Measurements from ENCODE around the gene CPSF6. TPM values are rescaled to one million over a fixed set of nuclear protein-coding genes. Genes with fewer than 3 reads are reported as not detected.
"Not testable (repeated sequence)": the region's sequence is repeated elsewhere in the genome, so short reads cannot be mapped to it uniquely, and the experiment has no call there.

CPSF6 gene
- total RNA-seq, 1 donor from 2014 or later = 114 TPM

DNA sequence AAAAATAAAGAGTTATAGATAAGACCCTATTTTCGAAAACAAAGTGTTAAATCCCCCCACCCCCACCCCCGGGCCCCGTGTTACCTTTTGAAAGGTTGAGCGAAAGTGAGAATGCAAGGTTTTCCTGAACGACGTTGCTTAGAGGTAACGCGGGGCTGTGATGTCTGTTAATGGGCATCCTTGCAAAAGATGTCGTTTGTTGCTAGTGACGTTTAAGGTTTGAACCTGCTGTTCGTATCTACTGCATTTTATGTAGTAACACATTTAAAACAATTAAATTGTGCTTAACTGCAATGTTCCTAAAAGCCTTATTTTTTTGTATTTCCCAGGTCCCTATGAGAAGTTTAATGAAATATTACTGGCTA, 1.2 kb downstream of the CPSF6 start:
- Mint-ChIP-seq H3K36me3 (ENCODE audit: low read depth) (peaks cover 14% of the 10 kb centered on the region), H3K27ac (peak overlapping the region; percentile 99), H3K9me3 (no peaks in the 10 kb centered on the region), H3K4me3 (peak overlapping the region; percentile 100), H3K27me3 (ENCODE audit: insufficient read depth) (peaks cover 6% of the 10 kb centered on the region), H3K4me1 (ENCODE audit: low read depth) (peaks cover 52% of the 10 kb centered on the region)
- intact Hi-C loops (cut with micrococcal nuclease) = loop anchor here (1.0 to 5.0 kb wide), 3 partner anchors 120 to 1004 kb away; no protein-coding TSS in a partner anchor
- DNase-seq (ENCODE audit: low spot score) = no peak

DNA sequence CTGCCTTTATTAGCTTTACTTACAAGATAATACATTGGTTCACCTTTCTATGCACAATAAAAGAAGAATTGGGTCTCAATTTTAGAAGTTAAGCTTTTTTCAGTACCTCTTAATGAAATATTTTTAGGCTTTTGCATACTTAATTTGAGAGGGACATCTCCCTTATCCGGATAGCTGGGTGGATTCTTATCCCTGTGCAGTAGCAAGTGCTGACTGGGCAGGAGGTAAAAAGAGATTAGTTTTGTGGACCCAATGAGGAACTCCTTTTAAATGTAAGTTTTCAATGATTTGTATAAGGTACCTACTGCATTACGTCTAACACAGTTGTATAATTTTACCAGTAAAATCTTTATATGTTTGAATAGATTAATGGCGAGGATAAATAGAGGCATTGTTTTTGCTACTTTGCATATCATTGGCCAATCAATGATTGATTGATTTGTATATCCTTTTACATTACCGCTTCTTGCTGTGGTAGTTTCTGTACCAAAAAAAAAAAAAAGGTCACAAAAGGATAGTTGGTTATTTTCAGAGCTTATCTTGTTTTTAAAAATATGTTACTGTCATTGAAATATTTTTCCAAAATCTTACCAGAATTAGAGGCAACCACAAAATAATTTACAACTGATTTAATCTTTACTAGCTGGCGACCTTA, 2.2 kb downstream of the CPSF6 start:
- peaks cover 14% of the 10 kb centered on the region for H3K36me3 Mint-ChIP-seq (ENCODE audit: low read depth)
- H3K27ac Mint-ChIP-seq = no peak overlapping the region
- peaks cover 2% of the 10 kb centered on the region for H3K27me3 Mint-ChIP-seq (ENCODE audit: insufficient read depth)
- H3K4me3 Mint-ChIP-seq = peak overlapping the region; percentile 100
- intact Hi-C loops (cut with micrococcal nuclease) = loop anchor here (2.0 to 5.0 kb wide), 2 partner anchors 119 to 409 kb away; no protein-coding TSS in a partner anchor
- peaks cover 61% of the 10 kb centered on the region for H3K4me1 Mint-ChIP-seq (ENCODE audit: low read depth)
- no peak for DNase-seq (ENCODE audit: low spot score)
- H3K9me3 Mint-ChIP-seq = no peaks in the 10 kb centered on the region

DNA sequence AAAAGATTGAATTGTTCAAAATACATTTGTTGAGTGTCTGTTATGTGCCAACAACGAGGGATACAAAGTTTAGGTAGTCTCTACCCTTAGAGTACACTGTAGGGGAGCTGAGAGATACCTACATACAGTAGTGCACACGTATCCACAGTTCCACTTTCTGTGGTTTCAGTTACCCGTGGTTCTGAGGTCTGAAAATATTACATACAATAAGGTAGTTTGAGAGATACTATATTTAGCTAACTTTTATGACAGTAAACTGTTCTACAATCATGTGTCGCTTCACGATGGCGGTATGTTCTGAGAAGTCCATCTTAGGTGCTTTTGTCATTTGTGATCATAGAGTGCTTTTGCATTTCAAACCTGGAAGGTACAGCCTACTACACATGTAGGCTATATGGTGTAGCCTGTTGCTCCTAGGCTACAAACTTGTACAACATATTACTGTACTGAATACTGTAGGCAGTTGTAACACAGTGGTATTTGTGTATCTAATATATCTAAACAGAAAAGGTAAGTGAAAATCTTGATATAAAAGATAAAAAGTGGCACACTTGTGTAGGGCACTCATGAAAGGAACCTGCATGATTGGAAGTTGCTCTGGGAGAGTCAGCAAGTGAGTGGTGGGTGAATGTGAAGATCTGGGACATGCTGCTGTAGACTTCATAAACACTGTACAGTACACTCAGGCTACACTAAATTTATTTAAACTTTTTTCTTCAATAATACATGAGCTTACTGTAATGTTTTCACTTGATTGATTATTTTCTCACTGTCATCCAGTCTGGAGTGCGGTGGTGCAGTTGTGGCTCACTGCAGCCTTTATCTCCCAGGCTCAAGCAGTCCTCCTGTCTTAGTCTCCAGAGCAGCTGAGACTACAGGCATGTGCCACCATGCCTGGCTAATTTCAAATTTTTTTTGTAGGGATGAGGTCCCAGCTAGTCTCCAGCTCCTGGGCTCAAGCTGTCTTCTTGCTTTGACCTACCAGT, 4.0 kb downstream of the CPSF6 start:
- intact Hi-C loops (cut with micrococcal nuclease) = loop anchor here (1.0 to 5.0 kb wide), 2 partner anchors 8 to 411 kb away; no protein-coding TSS in a partner anchor
- Mint-ChIP-seq H3K4me3 (peak overlapping the region; percentile 64), H3K9me3 (no peaks in the 10 kb centered on the region), H3K27me3 (ENCODE audit: insufficient read depth) (peaks cover 2% of the 10 kb centered on the region), H3K36me3 (ENCODE audit: low read depth) (peaks cover 17% of the 10 kb centered on the region), H3K27ac (peak overlapping the region; percentile 47), H3K4me1 (ENCODE audit: low read depth) (peaks cover 77% of the 10 kb centered on the region)
- no peak for DNase-seq (ENCODE audit: low spot score)

DNA sequence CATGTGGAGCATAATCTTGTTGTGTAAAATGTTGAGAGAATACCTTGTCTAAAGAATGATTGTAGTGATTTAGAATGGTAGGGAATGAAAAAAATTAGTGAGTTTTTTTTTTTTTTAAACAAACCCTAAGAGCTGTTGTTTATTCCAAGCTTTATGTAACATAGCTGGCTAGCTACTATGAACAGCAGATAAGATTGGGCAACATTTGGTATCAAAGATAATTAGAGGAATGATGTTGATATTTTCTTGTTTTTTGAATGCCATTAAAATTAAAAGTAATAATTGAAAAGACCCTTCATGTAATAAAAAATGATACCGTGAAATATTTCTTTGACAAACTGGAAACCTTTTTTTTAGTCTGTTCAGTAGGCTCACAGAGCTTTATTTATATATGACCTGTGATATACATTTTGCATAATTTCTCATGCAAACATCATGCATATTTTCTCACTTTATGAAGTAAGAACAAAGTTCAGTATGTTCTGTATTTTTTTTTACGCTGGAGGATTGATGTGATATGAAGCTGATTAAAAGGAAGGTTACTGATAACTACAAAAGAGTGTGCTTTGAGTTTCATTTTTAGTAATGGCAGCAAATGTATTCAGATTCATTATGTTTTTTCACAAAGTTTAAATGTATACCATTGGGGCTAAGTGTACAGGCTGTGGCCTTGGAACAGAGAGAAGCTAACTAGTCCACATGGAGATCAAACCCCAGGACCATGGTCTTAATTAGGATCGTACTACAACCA, 8.1 kb downstream of the CPSF6 start:
- Mint-ChIP-seq H3K36me3 (ENCODE audit: low read depth) (peaks cover 17% of the 10 kb centered on the region), H3K4me3 (no peak overlapping the region), H3K4me1 (ENCODE audit: low read depth) (peaks cover 76% of the 10 kb centered on the region), H3K27ac (no peak overlapping the region), H3K9me3 (no peaks in the 10 kb centered on the region), H3K27me3 (ENCODE audit: insufficient read depth) (no peaks in the 10 kb centered on the region)
- no peak for DNase-seq (ENCODE audit: low spot score)
- intact Hi-C loops (cut with micrococcal nuclease) = no loop called here

DNA sequence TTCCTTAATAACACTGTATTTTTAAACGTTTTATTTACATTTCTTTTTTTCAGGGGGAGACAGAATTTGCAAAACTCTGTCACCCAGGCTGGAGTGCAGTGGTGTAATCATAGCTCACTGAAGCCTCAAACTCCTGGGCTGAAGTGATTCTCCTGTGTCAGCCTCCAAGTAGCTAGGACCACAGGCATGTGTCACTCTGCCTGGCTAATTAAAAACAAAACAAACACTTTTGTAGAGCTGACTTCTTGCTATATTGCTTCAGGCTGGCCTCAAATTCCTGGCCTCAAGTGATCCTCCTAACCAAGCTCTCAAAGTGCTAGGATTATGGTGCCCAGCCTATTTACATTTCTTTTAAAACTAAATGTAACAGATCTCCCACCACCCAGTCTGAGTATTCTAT, 12.7 kb downstream of the CPSF6 start:
- Mint-ChIP-seq H3K27ac (no peak overlapping the region), H3K4me1 (ENCODE audit: low read depth) (peaks cover 55% of the 10 kb centered on the region), H3K4me3 (no peak overlapping the region), H3K9me3 (no peaks in the 10 kb centered on the region), H3K36me3 (ENCODE audit: low read depth) (peaks cover 28% of the 10 kb centered on the region), H3K27me3 (ENCODE audit: insufficient read depth) (no peaks in the 10 kb centered on the region)
- no peak for DNase-seq (ENCODE audit: low spot score)
- intact Hi-C loops (cut with micrococcal nuclease) = loop anchor here (5.0 kb wide), 4 partner anchors 180 to 505 kb away; partner anchors contain the start of genes FRS2 and SLC35E3

DNA sequence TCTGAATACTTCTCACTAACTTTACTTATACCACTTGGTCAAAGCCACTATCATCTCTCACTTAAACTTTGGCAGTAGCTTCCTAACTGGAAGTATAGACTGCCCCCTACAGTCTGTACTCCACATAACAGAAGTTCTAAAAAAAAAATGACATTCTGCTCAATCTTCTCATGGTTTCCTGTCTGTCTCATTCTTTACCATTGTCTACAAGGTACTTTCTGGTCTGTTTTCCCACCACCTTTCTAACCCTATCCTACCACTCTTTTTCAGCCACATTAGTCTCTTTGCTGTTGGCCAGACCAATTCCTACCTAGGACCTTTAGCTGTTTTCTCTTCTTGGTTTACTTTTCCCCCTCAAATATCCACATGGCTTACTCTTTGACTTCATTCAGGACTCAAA, 14.7 kb downstream of the CPSF6 start:
- Mint-ChIP-seq H3K9me3 (no peaks in the 10 kb centered on the region), H3K27me3 (ENCODE audit: insufficient read depth) (no peaks in the 10 kb centered on the region), H3K4me1 (ENCODE audit: low read depth) (peaks cover 41% of the 10 kb centered on the region), H3K4me3 (no peak overlapping the region), H3K27ac (peak overlapping the region; percentile 52), H3K36me3 (ENCODE audit: low read depth) (peaks cover 34% of the 10 kb centered on the region)
- no peak for DNase-seq (ENCODE audit: low spot score)
- intact Hi-C loops (cut with micrococcal nuclease) = loop anchor here (1.0 to 5.0 kb wide), 6 partner anchors 15 to 507 kb away; partner anchors contain the start of genes CPSF6, FRS2 and SLC35E3

DNA sequence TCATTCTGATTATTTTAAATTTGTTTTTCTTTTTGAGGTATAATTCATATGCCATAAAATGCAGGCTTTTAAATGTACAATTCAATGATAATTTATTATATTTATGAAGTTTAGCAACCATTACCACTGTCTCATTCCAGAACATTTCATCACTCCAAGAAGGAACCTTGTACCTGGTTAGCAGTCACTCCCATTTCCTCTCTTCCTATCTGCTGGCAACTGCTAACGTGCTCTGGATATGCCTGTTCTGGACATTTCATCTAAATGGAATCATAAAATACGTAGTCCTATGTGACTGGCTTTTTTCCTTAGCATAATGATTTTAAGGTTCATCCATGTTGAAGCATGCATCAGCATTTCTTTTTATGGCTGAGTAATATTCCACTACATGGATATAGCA, 15.5 kb downstream of the CPSF6 start:
- no peaks in the 10 kb centered on the region for H3K9me3 Mint-ChIP-seq
- no peak for DNase-seq (ENCODE audit: low spot score)
- H3K4me3 Mint-ChIP-seq = no peak overlapping the region
- H3K36me3 Mint-ChIP-seq (ENCODE audit: low read depth) = peaks cover 37% of the 10 kb centered on the region
- H3K4me1 Mint-ChIP-seq (ENCODE audit: low read depth) = peaks cover 33% of the 10 kb centered on the region
- H3K27ac Mint-ChIP-seq = peak overlapping the region; percentile 23
- intact Hi-C loops (cut with micrococcal nuclease) = loop anchor here (1.0 to 5.0 kb wide), 6 partner anchors 16 to 508 kb away; partner anchors contain the start of genes CPSF6, FRS2 and SLC35E3
- no peaks in the 10 kb centered on the region for H3K27me3 Mint-ChIP-seq (ENCODE audit: insufficient read depth)

DNA sequence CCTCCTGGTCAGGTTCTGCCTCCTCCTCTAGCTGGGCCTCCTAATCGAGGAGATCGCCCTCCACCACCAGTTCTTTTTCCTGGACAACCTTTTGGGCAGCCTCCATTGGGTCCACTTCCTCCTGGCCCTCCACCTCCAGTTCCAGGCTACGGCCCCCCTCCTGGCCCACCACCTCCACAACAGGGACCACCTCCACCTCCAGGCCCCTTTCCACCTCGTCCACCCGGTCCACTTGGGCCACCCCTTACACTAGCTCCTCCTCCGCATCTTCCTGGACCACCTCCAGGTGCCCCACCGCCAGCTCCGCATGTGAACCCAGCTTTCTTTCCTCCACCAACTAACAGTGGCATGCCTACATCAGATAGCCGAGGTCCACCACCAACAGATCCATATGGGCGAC, 19.3 kb downstream of the CPSF6 start:
- peaks cover 47% of the 10 kb centered on the region for H3K36me3 Mint-ChIP-seq (ENCODE audit: low read depth)

DNA sequence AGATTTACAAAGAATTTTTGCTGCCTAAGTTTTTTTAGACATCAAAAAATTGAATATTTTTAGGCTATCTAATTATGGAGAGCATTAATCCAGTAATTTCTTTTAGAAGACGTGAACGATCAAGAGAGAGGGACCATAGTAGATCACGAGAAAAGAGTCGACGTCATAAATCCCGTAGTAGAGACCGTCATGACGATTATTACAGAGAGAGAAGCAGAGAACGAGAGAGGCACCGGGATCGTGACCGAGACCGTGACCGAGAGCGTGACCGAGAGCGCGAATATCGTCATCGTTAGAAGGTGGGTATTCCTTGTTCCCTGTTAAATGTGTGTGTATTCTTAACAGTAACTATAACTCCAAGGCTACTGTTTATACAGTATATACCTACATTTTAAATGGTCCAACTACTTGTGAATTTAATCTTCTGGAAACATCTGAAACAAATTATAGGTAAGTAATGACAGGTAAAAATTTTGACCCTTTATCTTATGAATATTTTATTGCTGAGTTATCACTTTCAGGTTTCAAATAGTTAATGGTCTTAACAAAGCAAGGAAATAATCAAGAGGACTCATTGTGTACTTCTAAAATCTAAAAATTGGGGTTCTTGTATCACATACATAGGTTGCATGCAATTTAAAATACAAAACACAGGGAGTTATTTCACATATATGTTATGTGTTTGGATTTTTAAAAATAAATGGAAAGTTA, 23.1 kb downstream of the CPSF6 start:
- Mint-ChIP-seq H3K9me3 (no peaks in the 10 kb centered on the region), H3K4me3 (no peak overlapping the region), H3K27ac (no peak overlapping the region), H3K27me3 (ENCODE audit: insufficient read depth) (no peaks in the 10 kb centered on the region), H3K36me3 (ENCODE audit: low read depth) (peaks cover 54% of the 10 kb centered on the region), H3K4me1 (ENCODE audit: low read depth) (peaks cover 12% of the 10 kb centered on the region)
- DNase-seq (ENCODE audit: low spot score) = no peak
- intact Hi-C loops (cut with micrococcal nuclease) = no loop called here

More for the DNA sequence above, 19.3 kb downstream of the CPSF6 start:
- peaks cover 9% of the 10 kb centered on the region for H3K4me1 Mint-ChIP-seq (ENCODE audit: low read depth)
- no peak for DNase-seq (ENCODE audit: low spot score)
- no peak overlapping the region for H3K4me3 Mint-ChIP-seq
- H3K27ac Mint-ChIP-seq = no peak overlapping the region
- intact Hi-C loops (cut with micrococcal nuclease) = no loop called here
- no peaks in the 10 kb centered on the region for H3K27me3 Mint-ChIP-seq (ENCODE audit: insufficient read depth)
- H3K9me3 Mint-ChIP-seq = no peaks in the 10 kb centered on the region

DNA sequence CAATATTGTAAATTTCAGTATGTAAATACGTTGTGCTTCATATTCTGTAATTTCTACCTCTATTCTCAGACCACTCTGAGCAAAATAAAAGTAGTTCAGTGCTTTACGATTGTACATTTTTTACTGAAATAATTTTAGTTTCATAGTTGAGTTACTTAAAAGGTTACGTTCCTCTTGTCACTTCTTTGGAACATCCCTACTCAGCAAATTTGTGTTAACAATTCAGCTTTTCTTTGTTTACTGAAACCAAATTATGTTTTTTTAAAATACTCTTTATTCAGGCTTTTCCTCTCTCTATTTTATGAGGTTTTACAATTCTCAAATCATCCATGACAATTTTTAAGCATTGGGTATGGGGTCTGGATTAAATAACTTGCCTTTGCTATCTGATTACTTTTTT, 25.8 kb downstream of the CPSF6 start:
- no peak for DNase-seq (ENCODE audit: low spot score)
- intact Hi-C loops (cut with micrococcal nuclease) = no loop called here
- no peak overlapping the region for H3K4me3 Mint-ChIP-seq
- H3K36me3 Mint-ChIP-seq (ENCODE audit: low read depth) = peaks cover 42% of the 10 kb centered on the region
- no peak overlapping the region for H3K27ac Mint-ChIP-seq
- H3K4me1 Mint-ChIP-seq (ENCODE audit: low read depth) = peaks cover 12% of the 10 kb centered on the region
- H3K9me3 Mint-ChIP-seq = no peaks in the 10 kb centered on the region
- no peaks in the 10 kb centered on the region for H3K27me3 Mint-ChIP-seq (ENCODE audit: insufficient read depth)

DNA sequence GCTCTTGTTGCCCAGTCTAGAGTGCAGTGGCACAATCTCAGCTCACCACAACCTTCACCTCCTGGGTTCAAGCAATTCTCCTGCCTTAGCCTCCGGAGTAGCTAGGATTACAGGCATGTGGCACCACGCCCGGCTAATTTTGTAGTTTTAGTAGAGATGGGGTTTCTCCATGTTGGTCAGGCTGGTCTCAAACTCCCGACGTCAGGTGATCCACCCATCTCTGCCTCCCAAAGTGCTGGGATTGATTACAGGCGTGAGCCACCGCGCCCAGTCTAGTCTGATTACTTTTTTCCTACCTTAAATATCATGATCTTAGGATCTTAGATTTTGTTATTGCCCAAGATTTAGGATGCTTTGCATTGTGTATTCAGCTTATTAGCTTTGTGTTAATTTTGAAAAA, 26.3 kb downstream of the CPSF6 start:
- DNase-seq (ENCODE audit: low spot score); H3K27ac Mint-ChIP-seq; intact Hi-C loops (cut with micrococcal nuclease); H3K4me3 Mint-ChIP-seq; H3K9me3 Mint-ChIP-seq; H3K27me3 Mint-ChIP-seq (ENCODE audit: insufficient read depth): not testable (repeated sequence)
- Mint-ChIP-seq H3K4me1 (ENCODE audit: low read depth) (peaks cover 12% of the 10 kb centered on the region), H3K36me3 (ENCODE audit: low read depth) (peaks cover 39% of the 10 kb centered on the region)

Data from activated T-helper 1 cell treated with anti-CD3 and anti-CD28 coated beads, Interleukin-12 subunit alpha, Interleukin-12 subunit beta, Interleukin-2, Interleukin-4 antibody, amounts not matched to agents 30 ng/mL and 10 ng/mL and 1 ng/mL, durations not matched to agents 14 hours and 24 hours and 36 hours (primary cell).